HepG2 (cell line): ENCODE data around the gene SLC13A2.

Experiments used
- CREB1 ChIP-seq, 2 experiments: fragments of 450-650 bp in 1 of 2; IDR thresholded peaks; 2 replicates each; pipeline ENCODE4 v1.6.1; 2016 to 2017; ENCODE audit warnings: control low read depth in 1 of 2, mild to moderate bottlenecking in 1 of 2, missing compliant biosample characterization in 1 of 2, missing genetic modification characterization in 1 of 2
- EP300 ChIP-seq, 3 experiments: sonication (generic) in 1 of 3; formaldehyde crosslinking in 1 of 3; IDR thresholded peaks; 2 replicates each; pipeline versions ENCODE4 v1.5.1 to v1.6.1; 2011 to 2020; ENCODE audit warnings: low read depth in 2 of 3, low read length in 2 of 3, borderline replicate concordance in 1 of 3, improper control_type of control experiment in 1 of 3, mild to moderate bottlenecking in 1 of 3, missing genetic modification reagents in 1 of 3, moderate library complexity in 1 of 3
- GLI4 ChIP-seq: sonication (generic); formaldehyde crosslinking; IDR thresholded peaks from 2 replicates; pipeline ENCODE4 v1.5.1; 2020; ENCODE audit warnings: missing genetic modification reagents, mild to moderate bottlenecking, moderate library complexity, borderline replicate concordance
- MTA3 ChIP-seq: sonication (generic); formaldehyde crosslinking; IDR thresholded peaks from 2 replicates; pipeline ENCODE4 v1.4.0; 2020; ENCODE audit warnings: missing genetic modification reagents
- NCOA2 ChIP-seq: sonication (generic); formaldehyde crosslinking; IDR thresholded peaks from 2 replicates; pipeline ENCODE4 v1.8.0; 2022; ENCODE audit warnings: inconsistent platforms
- NFRKB ChIP-seq: fragments of 450-650 bp; IDR thresholded peaks from 2 replicates; pipeline ENCODE4 v1.6.1; 2017
- POLR2A ChIP-seq, 2 experiments: IDR thresholded peaks; 2 replicates each; pipeline ENCODE4 v1.6.1; 2011; ENCODE audit warnings: low read depth in 2 of 2, low read length in 2 of 2, mild to moderate bottlenecking in 1 of 2, moderate library complexity in 1 of 2; ENCODE audit not compliant: insufficient read depth in 1 of 2
- POLR2AphosphoS5 ChIP-seq: IDR thresholded peaks from 2 replicates; pipeline ENCODE4 v1.6.1; 2012; ENCODE audit warnings: low read depth, low read length
- RBM39 ChIP-seq: fragments of 200-400 bp; formaldehyde crosslinking; IDR thresholded peaks from one replicate; pipeline ENCODE4 v1.6.1; 2018; ENCODE audit warnings: antibody characterized with exemption, mild to moderate bottlenecking, low read depth, low read length; ENCODE audit not compliant: poor library complexity, severe bottlenecking
- SP2 ChIP-seq: sonication (generic); formaldehyde crosslinking; IDR thresholded peaks from 2 replicates; pipeline ENCODE4 v1.5.1; 2020; ENCODE audit warnings: mild to moderate bottlenecking, missing genetic modification reagents
- USF2 ChIP-seq, 2 experiments: sonication (generic) in 1 of 2; formaldehyde crosslinking in 1 of 2; IDR thresholded peaks; 2 replicates each; pipeline versions ENCODE4 v1.5.1 to v1.6.1; 2011 to 2020; ENCODE audit warnings: borderline replicate concordance in 1 of 2, low read depth in 1 of 2, low read length in 1 of 2, mild to moderate bottlenecking in 1 of 2, missing genetic modification reagents in 1 of 2, moderate library complexity in 1 of 2
- ZNF136 ChIP-seq: sonication (generic); formaldehyde crosslinking; IDR thresholded peaks from 2 replicates; pipeline ENCODE4 v1.8.1; 2022; ENCODE audit warnings: low read depth, mild to moderate bottlenecking, moderate library complexity, missing genetic modification reagents
- ZNF274 ChIP-seq: sonication (generic); formaldehyde crosslinking; IDR thresholded peaks from 2 replicates; pipeline ENCODE4 v1.5.1; 2020; ENCODE audit warnings: mild to moderate bottlenecking, missing genetic modification reagents

- TF ChIP-seq GLI4 (CRISPR knock-in tag) (no peak), USF2 (IDR thresholded peaks at IDR 0.05; ENCODE audit: low read depth, low read length) (no peak), USF2 (CRISPR knock-in tag; IDR thresholded peaks at IDR 0.05; ENCODE audit: borderline replicate concordance) (no peak), NFRKB (no peak), EP300 (IDR thresholded peaks at IDR 0.05; ENCODE audit: low read depth in 2 of 2, low read length in 2 of 2) (no peak), EP300 (CRISPR knock-in tag; IDR thresholded peaks at IDR 0.05; ENCODE audit: borderline replicate concordance) (no peak), POLR2A (IDR thresholded peaks at IDR 0.05; ENCODE audit: insufficient read depth in 1 of 2, low read depth in 2 of 2, low read length in 2 of 2) (no peak), SP2 (CRISPR knock-in tag) (no peak), ZNF136 (CRISPR knock-in tag) (no peak), CREB1 (IDR thresholded peaks at IDR 0.05) (no peak), CREB1 (CRISPR knock-in tag; IDR thresholded peaks at IDR 0.05) (no peak), POLR2AphosphoS5 (no peak), ZNF274 (CRISPR knock-in tag) (no peak), MTA3 (CRISPR knock-in tag) (no peak), NCOA2 (no peak), RBM39 (no peak)
Observed at GRCh38 chr17:28527859-28528258, 54.4 kb downstream of the SLC13A2 start.
